Omental fat pad (tissue), 4 donors: Measurements from ENCODE around the gene SNX18. TPM values are rescaled to one million over a fixed set of nuclear protein-coding genes. Genes with fewer than 3 reads are reported as not detected.
A peak's percentile ranks its signal among the peaks of the same experiment; 100 is the strongest.

Source experiments
- ATAC-seq: fragments of 150-250 bp; one replicate; pipeline ENCODE4 v1.9.1; 2016; ENCODE audit warnings: mild to moderate bottlenecking, moderate library complexity; ENCODE audit not compliant: low FRiP score
- DNase-seq: peaks from one replicate; pipeline ENCODE4 v3.0.0-alpha.2; 2019; ENCODE audit warnings: low spot score
- total RNA-seq, 4 donors: library from RNA; depleted of rRNA; stranded (reverse); fragments of >200 nt; gene quantifications; one replicate each; pipeline ENCODE4 v1.1.0, GENCODE V29; 2016
- TF ChIP-seq, protein P1 (sequence below), 3 donors: fragments of 450-650 bp; IDR thresholded peaks; one replicate each; pipeline ENCODE4 v1.5.1; 2016 to 2017; ENCODE audit warnings: antibody characterized with exemption in 3 of 3, mild to moderate bottlenecking in 3 of 3, moderate library complexity in 2 of 3

The SNX18 gene
- total RNA-seq, 4 donors from 2014 or later = 21.9 to 53.9 (median 31.1) TPM

DNA sequence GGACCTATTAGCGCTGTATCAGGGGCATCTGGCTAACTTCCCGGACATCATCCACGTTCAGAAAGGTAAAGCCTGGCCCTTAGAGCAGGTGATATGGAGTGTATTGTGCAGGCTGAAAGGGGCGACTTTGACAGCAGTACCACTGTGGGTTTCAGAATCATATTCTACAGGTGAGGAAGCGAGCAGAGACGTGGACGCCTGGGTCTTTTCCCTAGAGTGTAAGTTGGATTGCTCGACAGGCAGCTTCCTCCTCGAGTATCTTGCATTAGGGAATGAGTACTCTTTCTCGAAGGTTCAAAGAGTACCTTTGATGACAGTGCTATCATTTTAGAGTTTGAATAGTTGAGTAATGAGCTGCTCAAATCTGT, 1.9 kb downstream of the SNX18 start:
- no peak for ATAC-seq
- DNase-seq = no peak
- TF ChIP-seq, protein P1, sequence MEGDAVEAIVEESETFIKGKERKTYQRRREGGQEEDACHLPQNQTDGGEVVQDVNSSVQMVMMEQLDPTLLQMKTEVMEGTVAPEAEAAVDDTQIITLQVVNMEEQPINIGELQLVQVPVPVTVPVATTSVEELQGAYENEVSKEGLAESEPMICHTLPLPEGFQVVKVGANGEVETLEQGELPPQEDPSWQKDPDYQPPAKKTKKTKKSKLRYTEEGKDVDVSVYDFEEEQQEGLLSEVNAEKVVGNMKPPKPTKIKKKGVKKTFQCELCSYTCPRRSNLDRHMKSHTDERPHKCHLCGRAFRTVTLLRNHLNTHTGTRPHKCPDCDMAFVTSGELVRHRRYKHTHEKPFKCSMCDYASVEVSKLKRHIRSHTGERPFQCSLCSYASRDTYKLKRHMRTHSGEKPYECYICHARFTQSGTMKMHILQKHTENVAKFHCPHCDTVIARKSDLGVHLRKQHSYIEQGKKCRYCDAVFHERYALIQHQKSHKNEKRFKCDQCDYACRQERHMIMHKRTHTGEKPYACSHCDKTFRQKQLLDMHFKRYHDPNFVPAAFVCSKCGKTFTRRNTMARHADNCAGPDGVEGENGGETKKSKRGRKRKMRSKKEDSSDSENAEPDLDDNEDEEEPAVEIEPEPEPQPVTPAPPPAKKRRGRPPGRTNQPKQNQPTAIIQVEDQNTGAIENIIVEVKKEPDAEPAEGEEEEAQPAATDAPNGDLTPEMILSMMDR (IDR thresholded peaks at IDR 0.05) = no peak

DNA sequence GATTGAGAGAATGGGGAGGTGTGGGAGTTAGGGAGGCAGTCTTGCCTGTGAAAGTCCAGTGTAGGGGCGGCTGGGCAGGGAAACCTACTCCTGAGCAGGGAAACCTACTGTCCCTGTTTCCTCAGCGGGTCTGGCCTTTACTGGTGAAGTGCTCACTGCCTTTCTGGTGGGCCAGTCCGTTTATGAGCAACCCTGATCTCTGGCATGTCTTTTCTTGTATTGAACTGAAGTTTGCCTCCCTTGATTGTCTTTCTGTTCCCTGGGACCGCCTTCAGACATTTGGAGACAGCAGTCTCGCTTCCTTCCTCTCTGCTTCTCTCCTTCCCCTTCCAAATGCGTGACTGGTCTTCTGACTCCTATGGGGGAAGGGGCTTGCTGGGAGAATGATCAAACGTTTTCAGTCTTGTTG, 2.9 kb downstream of the SNX18 start:
- ATAC-seq (no peak), DNase-seq (no peak)
- TF ChIP-seq, protein P1 (IDR thresholded peaks at IDR 0.05) = no peak

DNA sequence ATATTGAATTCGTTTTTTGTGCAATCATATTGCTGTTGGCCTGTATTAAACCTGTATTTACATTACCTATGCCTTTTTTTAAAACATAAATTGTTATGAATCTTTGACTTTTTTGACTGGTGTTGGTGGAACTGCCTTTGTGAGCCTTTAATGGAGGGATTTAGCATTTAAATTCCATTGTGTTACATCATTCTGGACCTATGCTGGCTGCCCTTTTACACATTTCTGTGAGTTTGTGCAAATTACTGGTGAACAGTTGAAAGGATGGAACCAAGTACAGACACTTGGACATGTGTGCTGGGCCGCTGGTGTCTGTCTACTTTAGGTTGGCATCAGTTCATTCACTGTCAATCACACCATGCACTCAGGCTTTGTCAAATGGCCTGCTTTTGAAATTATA, 3.4 kb downstream of the SNX18 start:
- ATAC-seq = no peak
- DNase-seq = no peak
- TF ChIP-seq, protein P1 (IDR thresholded peaks at IDR 0.05) = no peak

DNA sequence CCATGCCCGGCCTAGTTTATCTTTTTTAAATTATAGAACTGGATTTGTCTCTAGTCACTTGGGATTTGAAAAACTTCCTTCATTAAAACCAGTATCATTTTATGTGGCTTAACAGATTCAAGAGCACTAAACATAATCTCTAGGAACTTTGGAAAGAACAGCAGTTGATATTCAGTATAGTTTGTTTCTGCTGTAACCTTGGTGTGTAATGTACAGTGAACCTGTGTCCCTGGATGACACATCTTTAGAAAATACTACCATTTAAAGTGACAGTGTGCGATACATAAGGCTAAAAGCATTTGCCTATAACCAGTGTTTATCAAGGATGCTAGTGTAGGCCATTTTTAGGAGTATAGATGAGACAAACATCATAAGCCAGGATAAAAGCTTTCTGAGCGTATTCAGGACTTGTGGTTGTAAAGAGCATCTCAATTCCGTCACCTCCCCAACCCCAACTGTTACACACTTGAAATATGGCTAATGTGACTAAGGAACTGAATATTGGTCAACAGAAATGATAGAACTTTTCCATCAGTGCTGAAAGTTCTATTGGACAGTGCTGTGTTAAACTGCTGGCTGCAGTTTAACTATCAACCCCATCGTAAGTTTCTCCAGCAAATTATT, 4.4 kb downstream of the SNX18 start:
- TF ChIP-seq, protein P1 (IDR thresholded peaks at IDR 0.05) = no peak
- no peak for ATAC-seq
- no peak for DNase-seq

DNA sequence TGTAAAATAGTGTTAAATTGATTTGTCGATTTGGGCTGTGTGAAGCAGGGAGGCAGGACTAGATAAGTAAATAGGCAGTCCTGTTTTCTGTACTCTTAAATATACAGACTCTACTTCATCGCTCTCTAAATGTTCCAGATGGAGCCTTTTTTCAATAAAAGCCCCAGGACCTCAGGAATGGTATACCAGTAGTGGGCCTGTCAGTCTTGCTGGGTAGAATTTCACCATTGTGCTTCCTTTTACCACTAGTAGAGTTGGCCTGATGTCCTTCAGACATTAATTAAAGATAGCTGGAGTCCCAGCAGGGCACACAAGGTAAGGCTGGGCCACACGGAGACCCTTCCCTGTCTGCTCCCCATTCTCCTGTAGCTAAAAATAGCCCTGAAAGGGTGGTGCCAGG, 6.0 kb downstream of the SNX18 start:
- TF ChIP-seq, protein P1 (IDR thresholded peaks at IDR 0.05) = no peak
- ATAC-seq (no peak), DNase-seq (no peak)

DNA sequence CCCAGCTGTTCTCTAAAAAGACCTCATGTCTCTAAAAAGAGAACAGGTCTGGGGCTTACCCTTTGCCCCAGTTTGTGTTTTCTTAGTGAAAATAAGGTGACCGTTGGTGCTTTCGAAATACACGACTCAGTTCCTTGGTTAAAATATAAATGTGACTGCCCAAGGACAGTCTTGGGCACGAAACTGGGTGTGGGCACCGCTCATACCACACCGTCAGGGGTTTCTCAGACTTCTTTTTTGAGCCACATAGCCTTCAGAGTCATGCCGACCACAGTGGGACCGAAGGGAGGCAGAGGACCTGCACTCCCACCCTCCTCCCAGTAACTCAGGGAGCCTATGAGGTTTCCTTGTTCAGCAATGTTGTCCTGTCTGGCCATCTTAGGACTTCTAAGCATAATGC, 6.5 kb downstream of the SNX18 start:
- no peak for DNase-seq
- TF ChIP-seq, protein P1 (IDR thresholded peaks at IDR 0.05) = no peak
- no peak for ATAC-seq

DNA sequence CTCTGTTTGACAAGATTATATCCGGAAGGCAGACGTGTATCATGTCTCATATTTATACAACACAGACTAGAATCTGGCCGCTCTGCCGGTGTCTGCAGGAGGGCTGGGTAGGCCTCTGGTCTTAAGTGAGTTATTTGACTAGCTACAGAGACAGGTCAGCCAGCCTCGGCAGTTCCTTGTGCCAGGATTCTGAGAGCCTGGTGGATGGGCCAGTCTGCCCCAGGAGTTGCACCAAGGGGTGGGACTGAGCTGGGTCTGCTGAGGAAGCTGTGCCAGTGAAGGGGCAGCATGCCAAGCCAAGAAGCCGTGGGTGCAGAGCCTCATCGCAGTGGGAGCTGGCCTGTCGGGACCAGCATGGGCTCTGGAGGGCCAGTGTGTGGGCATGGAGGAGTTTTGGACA, 7.1 kb downstream of the SNX18 start:
- DNase-seq (no peak), ATAC-seq (peak; percentile 15)
- TF ChIP-seq, protein P1 (IDR thresholded peaks at IDR 0.05) = no peak
